Esophagus squamous epithelium (tissue), 5 donors: ENCODE data around the gene CTTN. TPM values are rescaled to one million over a fixed set of nuclear protein-coding genes. Genes with fewer than 3 reads are reported as not detected.

Experiments
- DNase-seq: peaks from one replicate; lab custom pipeline; 2025; lab: John Stamatoyannopoulos, UW
- H3K27ac ChIP-seq, 4 donors: fragments of 200-600 bp; sonication (generic); one replicate each; pipeline ENCODE4 v1.5.1; 2016 to 2019; ENCODE audit warnings: mild to moderate bottlenecking in 1 of 4
- H3K27me3 ChIP-seq, 4 donors: fragments of 200-600 bp; sonication (generic); 1 replicate in 3 of 4; 2 replicates in 1 of 4; pipeline versions ENCODE4 v1.5.1 to v1.6.0; 2017 to 2021; ENCODE audit warnings: antibody characterized with exemption in 1 of 4
- H3K36me3 ChIP-seq, 3 donors: fragments of 200-600 bp; sonication (generic); one replicate each; pipeline ENCODE4 v1.5.1; 2016 to 2019
- H3K4me1 ChIP-seq, 3 donors: fragments of 200-600 bp; sonication (generic); one replicate each; pipeline ENCODE4 v1.5.1; 2017 to 2019
- H3K4me3 ChIP-seq, 4 donors: fragments of 200-600 bp; sonication (generic); 1 replicate in 3 of 4; 2 replicates in 1 of 4; pipeline ENCODE4 v1.5.1; 2016 to 2019; ENCODE audit warnings: mild to moderate bottlenecking in 2 of 4, moderate library complexity in 1 of 4
- H3K9me3 ChIP-seq, 3 donors: fragments of 200-600 bp; sonication (generic); one replicate each; pipeline ENCODE4 v1.5.1; 2016 to 2019
- POLR2A ChIP-seq, 4 donors: fragments of 450-650 bp; IDR thresholded peaks; one replicate each; pipeline ENCODE4 v1.6.1; 2017; ENCODE audit warnings: antibody characterized with exemption in 4 of 4, mild to moderate bottlenecking in 4 of 4, moderate library complexity in 3 of 4
- WGBS, 2 donors: methylation state at CpG; one replicate each; pipeline ENCODE4 v1.1.5; 2018; 5-methylcytosine and 5-hydroxymethylcytosine counted together
- intact Hi-C: fragments of 100-400 bp; cut with DNase I; formaldehyde crosslinking; loops from one replicate; pipeline ENCODE4 v1.15.0; 2022
- total RNA-seq, 4 donors: library from RNA; depleted of rRNA; stranded (reverse); fragments of >200 nt; gene quantifications; one replicate each; pipeline ENCODE4 v1.1.0, GENCODE V29; 2016
- TF ChIP-seq, protein P1 (sequence below), 6 experiments: fragments of 450-650 bp in 4 of 6; fragments of 200-600 bp in 2 of 6; sonication (generic) in 2 of 6; IDR thresholded peaks; one replicate each; pipeline ENCODE4 v1.5.1; 2016 to 2019; ENCODE audit warnings: antibody characterized with exemption in 6 of 6, mild to moderate bottlenecking in 4 of 6, moderate library complexity in 4 of 6
- donor health status: DM: yes; HTN: yes; CAD: no.

Gene CTTN
- total RNA-seq, 4 donors from 2014 or later = 244 to 444 (median 320) TPM

- 86 to 97% methylated on average over 5 to 9 of the region's 15 CpGs for WGBS, 2 donors
- intact Hi-C loops = no loop called here
- DNase-seq = no peak
These were observed 13.6 kb downstream of the CTTN start for GRCh38 chr11:70411713-70412452.

DNA sequence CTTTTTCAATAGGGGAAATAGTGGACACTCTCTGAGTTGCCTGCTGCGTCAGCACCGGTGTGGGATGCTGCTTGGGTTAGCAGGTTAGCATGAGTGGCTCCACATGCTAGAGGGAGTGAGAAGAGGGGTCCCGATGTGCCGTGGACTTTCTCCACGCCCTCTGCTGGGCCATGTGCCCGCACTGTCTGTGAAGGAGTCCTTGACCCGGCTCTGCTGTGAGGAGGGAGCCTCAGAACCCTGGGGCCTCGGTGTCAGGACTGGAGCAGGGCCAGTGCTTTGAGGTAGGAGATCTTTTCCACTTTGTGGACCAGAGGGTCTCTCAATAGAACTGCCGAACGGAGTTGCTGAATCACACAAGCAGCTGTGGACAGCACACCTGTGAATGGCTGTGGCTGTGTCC, 14.8 kb downstream of the CTTN start:
- H3K27ac ChIP-seq = no peak overlapping the region
- 97 to 100% methylated on average over 2 to 7 of the region's 10 CpGs for WGBS, 2 donors
- no peaks in the 10 kb centered on the region for H3K9me3 ChIP-seq
- no peak overlapping the region for H3K4me3 ChIP-seq
- TF ChIP-seq, protein P1, sequence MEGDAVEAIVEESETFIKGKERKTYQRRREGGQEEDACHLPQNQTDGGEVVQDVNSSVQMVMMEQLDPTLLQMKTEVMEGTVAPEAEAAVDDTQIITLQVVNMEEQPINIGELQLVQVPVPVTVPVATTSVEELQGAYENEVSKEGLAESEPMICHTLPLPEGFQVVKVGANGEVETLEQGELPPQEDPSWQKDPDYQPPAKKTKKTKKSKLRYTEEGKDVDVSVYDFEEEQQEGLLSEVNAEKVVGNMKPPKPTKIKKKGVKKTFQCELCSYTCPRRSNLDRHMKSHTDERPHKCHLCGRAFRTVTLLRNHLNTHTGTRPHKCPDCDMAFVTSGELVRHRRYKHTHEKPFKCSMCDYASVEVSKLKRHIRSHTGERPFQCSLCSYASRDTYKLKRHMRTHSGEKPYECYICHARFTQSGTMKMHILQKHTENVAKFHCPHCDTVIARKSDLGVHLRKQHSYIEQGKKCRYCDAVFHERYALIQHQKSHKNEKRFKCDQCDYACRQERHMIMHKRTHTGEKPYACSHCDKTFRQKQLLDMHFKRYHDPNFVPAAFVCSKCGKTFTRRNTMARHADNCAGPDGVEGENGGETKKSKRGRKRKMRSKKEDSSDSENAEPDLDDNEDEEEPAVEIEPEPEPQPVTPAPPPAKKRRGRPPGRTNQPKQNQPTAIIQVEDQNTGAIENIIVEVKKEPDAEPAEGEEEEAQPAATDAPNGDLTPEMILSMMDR (IDR thresholded peaks at IDR 0.05) = no peak
- no peak for TF ChIP-seq POLR2A (IDR thresholded peaks at IDR 0.05)
- no peaks in the 10 kb centered on the region for H3K27me3 ChIP-seq
- intact Hi-C loops = no loop called here
- no peaks in the 10 kb centered on the region for H3K4me1 ChIP-seq
- DNase-seq = no peak
- H3K36me3 ChIP-seq = peaks cover 33 to 100% (median 72%) of the 10 kb centered on the region in 3 donors

More at GRCh38 chr11:70411713-70412452, 13.6 kb downstream of the CTTN start:
- no peaks in the 10 kb centered on the region for H3K4me1 ChIP-seq
- H3K9me3 ChIP-seq = no peaks in the 10 kb centered on the region
- peaks cover 40 to 100% (median 78%) of the 10 kb centered on the region in 3 donors for H3K36me3 ChIP-seq
- TF ChIP-seq POLR2A (IDR thresholded peaks at IDR 0.05) = no peak
- TF ChIP-seq, protein P1 (IDR thresholded peaks at IDR 0.05) = no peak
- H3K27me3 ChIP-seq = no peaks in the 10 kb centered on the region
- no peak overlapping the region for H3K27ac ChIP-seq
- no peak overlapping the region for H3K4me3 ChIP-seq

GRCh38 chr11:70414341-70415100, 16.2 kb downstream of the CTTN start:
- intact Hi-C loops = no loop called here
- Histone ChIP-seq H3K27me3 (no peaks in the 10 kb centered on the region), H3K36me3 (peaks cover 29 to 100% (median 64%) of the 10 kb centered on the region in 3 donors)

GRCh38 chr11:70415191-70415590, 16.9 kb downstream of the CTTN start:
- H3K4me1 ChIP-seq = no peaks in the 10 kb centered on the region
- no peak overlapping the region for H3K4me3 ChIP-seq
- DNase-seq = no peak
- no peak for TF ChIP-seq POLR2A (IDR thresholded peaks at IDR 0.05)
- TF ChIP-seq, protein P1 (IDR thresholded peaks at IDR 0.05) = peak in 2 of 6 experiments; percentile 4 to 8
- peaks cover 22 to 100% (median 62%) of the 10 kb centered on the region in 3 donors for H3K36me3 ChIP-seq
- WGBS, 2 donors = 68 to 78% methylated on average over 5 to 7 of the region's 10 CpGs
- H3K27me3 ChIP-seq = no peaks in the 10 kb centered on the region
- intact Hi-C loops = no loop called here
- no peak overlapping the region for H3K27ac ChIP-seq
- no peaks in the 10 kb centered on the region for H3K9me3 ChIP-seq

More at GRCh38 chr11:70414341-70415100, 16.2 kb downstream of the CTTN start:
- Histone ChIP-seq H3K4me1 (no peaks in the 10 kb centered on the region), H3K9me3 (no peaks in the 10 kb centered on the region), H3K27ac (no peak overlapping the region), H3K4me3 (no peak overlapping the region)
- DNase-seq = no peak
- 92 to 95% methylated on average over 15 to 19 of the region's 28 CpGs for WGBS, 2 donors
- TF ChIP-seq POLR2A (IDR thresholded peaks at IDR 0.05) = no peak
- TF ChIP-seq, protein P1 (IDR thresholded peaks at IDR 0.05) = no peak
